Prostate gland (tissue), 2 donors: ENCODE data around the gene RMDN2. TPM values are rescaled to one million over a fixed set of nuclear protein-coding genes. Genes with fewer than 3 reads are reported as not detected.
"Not testable (repeated sequence)": the region's sequence is repeated elsewhere in the genome, so short reads cannot be mapped to it uniquely, and the experiment has no call there.

ENCODE experiments used
- DNase-seq: peaks from one replicate; pipeline ENCODE4 v3.0.0-alpha.2; 2019; ENCODE audit warnings: low spot score
- H3K27ac ChIP-seq, 2 donors: fragments of 200-600 bp; sonication (generic); 2 replicates each; pipeline ENCODE4 v1.5.1; 2017 to 2019
- H3K27me3 ChIP-seq: fragments of 200-600 bp; sonication (generic); replicated peaks from 2 replicates; pipeline ENCODE4 v1.5.1; 2019; ENCODE audit not compliant: insufficient read depth
- H3K36me3 ChIP-seq, 2 donors: fragments of 200-600 bp; sonication (generic); 1 replicate in 1 of 2; 2 replicates in 1 of 2; pipeline versions ENCODE4 v1.5.1 to v1.8.1; 2017 to 2019
- H3K4me1 ChIP-seq: fragments of 200-600 bp; sonication (generic); replicated peaks from 2 replicates; pipeline ENCODE4 v1.5.1; 2019
- H3K4me3 ChIP-seq, 2 donors: fragments of 200-600 bp; sonication (generic); 2 replicates each; pipeline ENCODE4 v1.5.1; 2017 to 2019
- H3K9me3 ChIP-seq: fragments of 200-600 bp; sonication (generic); 2 replicates; pipeline ENCODE4 v1.5.1; 2017
- POLR2A ChIP-seq: fragments of 450-650 bp; IDR thresholded peaks from one replicate; pipeline ENCODE4 v1.6.1; 2016; ENCODE audit warnings: antibody characterized with exemption, mild to moderate bottlenecking
- POLR2AphosphoS5 ChIP-seq: sonication (generic); formaldehyde crosslinking; IDR thresholded peaks from one replicate; pipeline ENCODE4 v1.6.1; 2017; ENCODE audit warnings: antibody characterized with exemption
- WGBS: methylation state at CpG from one replicate; pipeline ENCODE4 v1.1.5; 2018; 5-methylcytosine and 5-hydroxymethylcytosine counted together
- intact Hi-C: fragments of 100-400 bp; cut with DNase I; formaldehyde crosslinking; loops from one replicate; pipeline ENCODE4 v1.14.2; 2022
- total RNA-seq, 2 donors: library from RNA; depleted of rRNA; stranded (reverse); fragments of >200 nt; gene quantifications; one replicate each; pipeline ENCODE4 v1.1.0, GENCODE V29; 2016
- TF ChIP-seq, protein P1 (sequence below), 4 experiments: fragments of 200-600 bp in 2 of 4; fragments of 450-650 bp in 2 of 4; sonication (generic) in 2 of 4; IDR thresholded peaks; 1 replicate in 3 of 4; 2 replicates in 1 of 4; pipeline ENCODE4 v1.5.1; 2016 to 2019; ENCODE audit warnings: antibody characterized with exemption in 4 of 4, mild to moderate bottlenecking in 2 of 4, moderate library complexity in 2 of 4

Gene RMDN2
- total RNA-seq, 2 donors from 2014 or later, result 9.0 to 9.2 TPM

DNA sequence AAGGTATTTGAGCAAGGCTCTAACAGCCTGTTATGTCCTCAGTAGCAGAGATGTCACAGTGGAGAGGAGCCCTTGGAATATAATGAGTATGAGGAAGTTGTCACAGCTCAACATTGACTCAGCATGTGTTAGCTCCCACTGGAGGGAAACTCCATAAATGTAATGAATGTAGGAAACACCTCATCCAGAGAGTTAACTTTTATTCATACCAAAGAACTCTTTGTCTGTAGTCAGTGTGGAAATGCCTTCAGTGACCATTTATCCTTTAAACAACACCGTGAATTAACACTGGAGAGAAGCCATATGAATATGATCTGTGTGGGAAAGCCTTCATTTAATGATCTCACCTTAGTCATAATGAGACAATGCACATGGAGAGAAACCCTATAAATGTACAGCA lies 91.1 kb downstream of the RMDN2 start:
- whole genome bisulfite sequencing, result 35% methylated on average over 1 of the region's 1 CpG
- intact Hi-C loops, result no loop called here
- H3K9me3 ChIP-seq, result no peaks in the 10 kb centered on the region
- no peak for DNase-seq
- no peaks in the 10 kb centered on the region for H3K36me3 ChIP-seq
- H3K4me3 ChIP-seq, result no peak overlapping the region
- no peaks in the 10 kb centered on the region for H3K4me1 ChIP-seq
- H3K27me3 ChIP-seq, result no peaks in the 10 kb centered on the region
- TF ChIP-seq, protein P1, sequence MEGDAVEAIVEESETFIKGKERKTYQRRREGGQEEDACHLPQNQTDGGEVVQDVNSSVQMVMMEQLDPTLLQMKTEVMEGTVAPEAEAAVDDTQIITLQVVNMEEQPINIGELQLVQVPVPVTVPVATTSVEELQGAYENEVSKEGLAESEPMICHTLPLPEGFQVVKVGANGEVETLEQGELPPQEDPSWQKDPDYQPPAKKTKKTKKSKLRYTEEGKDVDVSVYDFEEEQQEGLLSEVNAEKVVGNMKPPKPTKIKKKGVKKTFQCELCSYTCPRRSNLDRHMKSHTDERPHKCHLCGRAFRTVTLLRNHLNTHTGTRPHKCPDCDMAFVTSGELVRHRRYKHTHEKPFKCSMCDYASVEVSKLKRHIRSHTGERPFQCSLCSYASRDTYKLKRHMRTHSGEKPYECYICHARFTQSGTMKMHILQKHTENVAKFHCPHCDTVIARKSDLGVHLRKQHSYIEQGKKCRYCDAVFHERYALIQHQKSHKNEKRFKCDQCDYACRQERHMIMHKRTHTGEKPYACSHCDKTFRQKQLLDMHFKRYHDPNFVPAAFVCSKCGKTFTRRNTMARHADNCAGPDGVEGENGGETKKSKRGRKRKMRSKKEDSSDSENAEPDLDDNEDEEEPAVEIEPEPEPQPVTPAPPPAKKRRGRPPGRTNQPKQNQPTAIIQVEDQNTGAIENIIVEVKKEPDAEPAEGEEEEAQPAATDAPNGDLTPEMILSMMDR (IDR thresholded peaks at IDR 0.05), result no peak
- TF ChIP-seq POLR2AphosphoS5 (no peak), POLR2A (no peak)
- H3K27ac ChIP-seq, result no peak overlapping the region

DNA sequence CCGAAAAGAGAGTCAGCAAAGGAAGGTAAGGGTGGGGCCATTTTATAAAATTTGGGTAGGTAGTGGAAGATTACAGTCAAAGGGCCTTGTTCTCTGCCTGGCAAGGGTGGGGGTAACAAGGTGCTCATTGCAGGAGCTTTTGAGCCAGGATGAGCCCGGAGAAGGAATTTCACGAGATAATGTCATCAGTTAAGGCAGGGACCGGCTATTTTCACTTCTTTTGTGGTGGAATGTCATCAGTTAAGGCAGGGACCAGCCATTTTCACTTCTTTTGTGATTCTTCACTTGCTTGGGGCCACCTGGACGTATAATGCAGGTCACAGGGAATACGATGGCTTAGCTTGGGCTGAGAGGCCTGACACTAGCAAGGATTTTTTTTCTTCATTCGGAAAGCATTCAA lies 92.7 kb downstream of the RMDN2 start:
- Histone ChIP-seq H3K27me3 (no peaks in the 10 kb centered on the region), H3K9me3 (no peaks in the 10 kb centered on the region), H3K27ac (no peak overlapping the region), H3K4me1 (no peaks in the 10 kb centered on the region), H3K4me3 (no peak overlapping the region), H3K36me3 (no peaks in the 10 kb centered on the region)
- WGBS, result 83% methylated on average over 7 of the region's 7 CpGs
- intact Hi-C loops, result no loop called here
- TF ChIP-seq POLR2A, result no peak
- no peak for TF ChIP-seq POLR2AphosphoS5
- TF ChIP-seq, protein P1 (IDR thresholded peaks at IDR 0.05), result no peak
- no peak for DNase-seq

DNA sequence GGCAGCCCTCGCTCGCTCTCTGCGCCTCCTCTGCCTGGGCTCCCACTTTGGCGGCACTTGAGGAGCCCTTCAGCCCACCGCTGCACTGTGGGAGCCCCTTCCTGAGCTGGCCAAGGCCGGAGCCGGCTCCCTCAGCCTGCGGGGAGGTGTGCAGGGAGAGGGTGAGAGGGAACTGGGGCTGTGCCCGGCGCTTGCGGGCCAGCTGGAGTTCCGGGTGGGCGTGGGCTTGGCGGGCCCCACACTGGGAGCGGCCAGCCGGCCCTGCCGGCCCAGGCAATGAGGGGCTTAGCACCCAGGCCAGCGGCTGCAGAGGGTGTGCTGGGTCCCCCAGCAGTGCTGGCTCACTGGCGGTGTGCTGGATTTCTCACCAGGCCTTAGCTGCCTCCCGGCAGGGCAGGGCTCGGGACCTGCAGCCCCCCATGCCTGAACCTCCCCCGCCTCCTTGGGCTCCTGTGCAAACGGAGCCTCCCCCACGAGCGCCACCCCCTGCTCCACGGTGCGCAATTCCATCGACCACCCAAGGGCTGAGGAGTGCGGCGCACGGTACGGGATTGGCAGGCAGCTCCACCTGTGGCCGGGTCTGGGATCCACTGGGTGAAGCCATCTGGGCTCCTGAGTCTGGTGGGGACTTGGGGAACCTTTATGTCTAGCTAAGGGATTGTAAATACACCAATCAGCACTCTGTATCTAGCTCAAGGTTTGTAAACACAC lies 95.4 kb downstream of the RMDN2 start:
- H3K27me3 ChIP-seq, DNase-seq, H3K9me3 ChIP-seq, H3K27ac ChIP-seq, H3K36me3 ChIP-seq, intact Hi-C loops, H3K4me1 ChIP-seq, H3K4me3 ChIP-seq: not testable (repeated sequence)
- WGBS, result 97% methylated on average over 21 of the region's 33 CpGs

DNA sequence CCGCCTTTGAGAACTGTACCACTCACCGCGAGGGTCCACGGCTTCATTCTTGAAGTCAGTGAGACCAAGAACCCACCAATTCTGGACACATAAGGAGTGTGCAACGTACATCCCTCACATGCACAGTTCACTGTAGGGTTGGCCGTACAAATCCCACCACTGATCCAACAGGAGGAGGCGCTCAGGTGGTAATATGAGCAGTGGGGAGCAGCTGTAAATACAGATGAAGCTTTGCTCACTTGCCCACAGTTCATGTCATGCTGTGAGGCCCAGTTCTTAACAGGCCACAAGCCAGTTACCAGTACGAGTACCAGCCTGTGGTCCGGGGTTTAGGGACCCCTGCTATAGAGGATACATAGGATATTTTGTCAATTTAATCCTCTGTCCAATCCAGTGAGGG lies 96.5 kb downstream of the RMDN2 start:
- Histone ChIP-seq H3K4me3 (no peak overlapping the region), H3K4me1 (no peaks in the 10 kb centered on the region), H3K27ac (no peak overlapping the region), H3K36me3 (no peaks in the 10 kb centered on the region), H3K9me3 (no peaks in the 10 kb centered on the region), H3K27me3 (no peaks in the 10 kb centered on the region)
- 95% methylated on average over 9 of the region's 9 CpGs for WGBS
- intact Hi-C loops, result no loop called here
- TF ChIP-seq POLR2AphosphoS5 (no peak), POLR2A (no peak)
- TF ChIP-seq, protein P1 (IDR thresholded peaks at IDR 0.05), result no peak
- no peak for DNase-seq

DNA sequence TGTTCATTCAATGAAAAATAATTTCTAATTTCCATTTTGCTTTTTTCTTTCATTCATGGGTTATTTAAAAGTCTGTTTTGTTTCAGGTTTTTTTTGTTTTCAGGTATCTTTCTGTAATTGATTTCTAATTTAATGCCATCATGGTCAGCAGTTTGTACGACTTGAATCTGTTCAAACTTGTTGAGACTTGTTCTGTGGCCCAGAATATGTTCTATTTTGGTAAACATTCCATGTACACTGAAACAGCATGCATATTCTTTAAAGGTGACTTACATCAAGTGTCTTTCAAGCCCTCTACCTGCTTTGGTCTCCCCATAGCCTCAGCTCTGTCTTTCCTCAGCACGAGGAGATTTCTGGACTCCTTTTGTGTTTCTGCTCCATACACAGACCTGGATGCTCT lies 101.8 kb downstream of the RMDN2 start:
- intact Hi-C loops, result no loop called here
- DNase-seq, result no peak
- Histone ChIP-seq H3K4me3 (no peak overlapping the region), H3K9me3 (no peaks in the 10 kb centered on the region), H3K27me3 (no peaks in the 10 kb centered on the region), H3K36me3 (no peaks in the 10 kb centered on the region), H3K27ac (no peak overlapping the region), H3K4me1 (no peaks in the 10 kb centered on the region)
- WGBS, result 43% methylated on average over 2 of the region's 2 CpGs
- TF ChIP-seq POLR2A (no peak), POLR2AphosphoS5 (no peak)
- TF ChIP-seq, protein P1 (IDR thresholded peaks at IDR 0.05), result no peak
